ENCODE measurements around the gene HOXC13.

Gene HOXC13

GRCh38 chr12:53959314-53959713 lies 20.7 kb downstream of the HOXC13 start:
- H3K4me3 ChIP-seq (ENCODE audit: low read depth in 1 of 2, low read length in 1 of 2): no peak overlapping the region
- peaks cover 100% of the 10 kb centered on the region for H3K27me3 ChIP-seq
- no peaks in the 10 kb centered on the region for H3K4me1 ChIP-seq (ENCODE audit: control insufficient read depth in 1 of 2, insufficient read depth in 1 of 2, low read depth in 1 of 2, low read length in 1 of 2)
- H3K9me3 ChIP-seq: no peaks in the 10 kb centered on the region
- no peak for TF ChIP-seq CTCF (IDR thresholded peaks at IDR 0.05)
- no peak overlapping the region for H3K27ac ChIP-seq
- H3K36me3 ChIP-seq: no peaks in the 10 kb centered on the region

DNA sequence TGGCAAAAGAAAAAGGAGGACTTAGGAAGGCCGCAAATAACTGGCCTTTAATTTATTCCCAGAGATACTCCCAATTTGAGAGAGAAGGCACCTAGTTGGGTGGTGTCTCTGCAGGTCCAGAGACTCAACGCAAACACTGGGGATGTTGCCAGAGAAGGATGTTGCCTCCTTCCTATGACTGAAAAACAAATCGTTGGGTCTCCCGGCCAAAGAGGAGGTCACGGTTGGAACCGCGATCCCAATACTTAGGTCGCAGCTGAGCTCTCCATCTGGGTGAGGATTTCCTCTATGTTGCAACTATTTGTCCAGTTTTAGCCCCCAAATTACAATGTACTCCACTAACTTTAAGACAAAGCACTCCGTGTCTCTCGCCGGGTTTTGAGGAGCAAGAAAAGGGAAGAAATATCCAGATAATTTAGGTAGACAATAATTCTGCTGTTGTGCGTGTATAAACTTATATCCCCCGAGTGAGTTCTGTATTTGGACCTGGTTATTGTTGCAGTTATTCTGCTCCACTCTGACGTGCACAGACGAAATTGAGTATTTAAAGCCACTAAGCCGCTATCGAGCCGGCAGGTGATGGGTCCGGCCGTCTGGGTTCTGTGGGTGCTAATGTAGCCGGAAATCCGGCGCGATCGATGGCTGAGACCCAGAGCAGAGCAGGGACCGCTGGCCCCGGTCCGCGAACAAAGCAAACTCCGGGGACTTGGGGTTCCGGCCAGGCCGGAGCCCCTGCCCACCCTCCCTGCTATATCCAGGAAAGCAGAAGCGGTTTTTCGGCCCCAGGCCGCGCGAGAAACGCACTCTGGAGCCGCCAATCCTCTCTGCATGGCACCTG lies 21.8 kb downstream of the HOXC13 start:
- no peak for TF ChIP-seq CTCF (IDR thresholded peaks at IDR 0.05)
- Histone ChIP-seq H3K9me3 (no peaks in the 10 kb centered on the region), H3K36me3 (no peaks in the 10 kb centered on the region), H3K4me1 (ENCODE audit: control insufficient read depth in 1 of 2, insufficient read depth in 1 of 2, low read depth in 1 of 2, low read length in 1 of 2) (no peaks in the 10 kb centered on the region), H3K27me3 (peaks cover 100% of the 10 kb centered on the region), H3K4me3 (ENCODE audit: low read depth in 1 of 2, low read length in 1 of 2) (no peak overlapping the region), H3K27ac (no peak overlapping the region)

- TF ChIP-seq CTCF (IDR thresholded peaks at IDR 0.05): no peak
- H3K9me3 ChIP-seq: no peaks in the 10 kb centered on the region
- H3K36me3 ChIP-seq: no peaks in the 10 kb centered on the region
- peaks cover 100% of the 10 kb centered on the region for H3K27me3 ChIP-seq
- no peaks in the 10 kb centered on the region for H3K4me1 ChIP-seq (ENCODE audit: control insufficient read depth in 1 of 2, insufficient read depth in 1 of 2, low read depth in 1 of 2, low read length in 1 of 2)
- H3K4me3 ChIP-seq (ENCODE audit: low read depth in 1 of 2, low read length in 1 of 2): no peak overlapping the region
- H3K27ac ChIP-seq: no peak overlapping the region
Measured at GRCh38 chr12:53961025-53961761, 22.6 kb downstream of the HOXC13 start.

- H3K9me3 ChIP-seq: no peaks in the 10 kb centered on the region
- no peak for TF ChIP-seq CTCF (IDR thresholded peaks at IDR 0.05)
- no peak overlapping the region for H3K27ac ChIP-seq
- H3K4me3 ChIP-seq (ENCODE audit: low read depth in 1 of 2, low read length in 1 of 2): no peak overlapping the region
- H3K4me1 ChIP-seq (ENCODE audit: control insufficient read depth in 1 of 2, insufficient read depth in 1 of 2, low read depth in 1 of 2, low read length in 1 of 2): no peaks in the 10 kb centered on the region
- H3K36me3 ChIP-seq: no peaks in the 10 kb centered on the region
- H3K27me3 ChIP-seq: peaks cover 100% of the 10 kb centered on the region
Measured at GRCh38 chr12:53963005-53963404, 24.4 kb downstream of the HOXC13 start.

GRCh38 chr12:53963434-53964314 lies 25.0 kb downstream of the HOXC13 start:
- no peaks in the 10 kb centered on the region for H3K9me3 ChIP-seq

More at GRCh38 chr12:53963434-53964314, 25.0 kb downstream of the HOXC13 start:
- Histone ChIP-seq H3K27ac (no peak overlapping the region), H3K4me3 (ENCODE audit: low read depth in 1 of 2, low read length in 1 of 2) (no peak overlapping the region), H3K4me1 (ENCODE audit: control insufficient read depth in 1 of 2, insufficient read depth in 1 of 2, low read depth in 1 of 2, low read length in 1 of 2) (no peaks in the 10 kb centered on the region), H3K36me3 (no peaks in the 10 kb centered on the region), H3K27me3 (peaks cover 100% of the 10 kb centered on the region)
- no peak for TF ChIP-seq CTCF (IDR thresholded peaks at IDR 0.05)
